H7 (cell line): ENCODE measurements around the gene CD84. TPM values are rescaled to one million over a fixed set of nuclear protein-coding genes. Genes with fewer than 3 reads are reported as not detected.
"Not testable (repeated sequence)": the region's sequence is repeated elsewhere in the genome, so short reads cannot be mapped to it uniquely, and the experiment has no call there.

Source experiments
- DNase-seq: peaks from one replicate; pipeline ENCODE4 v3.0.0; 2012
- H3K27me3 ChIP-seq: 2 replicates; pipeline ENCODE4 v1.6.0; 2011; ENCODE audit warnings: mild to moderate bottlenecking, low read length; ENCODE audit not compliant: control insufficient read depth, insufficient read depth
- H3K36me3 ChIP-seq: replicated peaks from 2 replicates; pipeline ENCODE4 v1.5.1; 2011; ENCODE audit warnings: low read length; ENCODE audit not compliant: control insufficient read depth, insufficient read depth
- H3K4me3 ChIP-seq: 2 replicates; pipeline ENCODE4 v1.5.1; 2011; ENCODE audit warnings: low read depth, mild to moderate bottlenecking, control low read depth, low read length, moderate library complexity; ENCODE audit not compliant: insufficient read depth
- total RNA-seq: library from RNA; depleted of rRNA; stranded (reverse); fragments of >200 nt; shearing (Covaris generic); gene quantifications from 2 replicates; pipeline ENCODE4 v1.2.3, GENCODE V29; 2014

CD84 gene
- total RNA-seq, 1 experiment from 2014 or later = not detected

- Histone ChIP-seq H3K36me3 (no peaks in the 10 kb centered on the region), H3K27me3 (no peaks in the 10 kb centered on the region), H3K4me3 (no peak overlapping the region)
- DNase-seq = no peak
Measured at GRCh38 chr1:160605205-160605604, 25.9 kb upstream of the CD84 start.

- H3K36me3 ChIP-seq = no peaks in the 10 kb centered on the region
- no peak for DNase-seq
- H3K4me3 ChIP-seq = no peak overlapping the region
- no peaks in the 10 kb centered on the region for H3K27me3 ChIP-seq
Measured at GRCh38 chr1:160597705-160598104, 18.4 kb upstream of the CD84 start.

- DNase-seq = no peak
- Histone ChIP-seq H3K36me3 (no peaks in the 10 kb centered on the region), H3K4me3 (no peak overlapping the region), H3K27me3 (no peaks in the 10 kb centered on the region)
Measured at GRCh38 chr1:160597051-160597450, 17.8 kb upstream of the CD84 start.

- Histone ChIP-seq H3K27me3 (no peaks in the 10 kb centered on the region), H3K36me3 (no peaks in the 10 kb centered on the region), H3K4me3 (no peak overlapping the region)
- DNase-seq = no peak
Measured at GRCh38 chr1:160590488-160590887, 11.2 kb upstream of the CD84 start.

- no peaks in the 10 kb centered on the region for H3K36me3 ChIP-seq
- H3K27me3 ChIP-seq = no peaks in the 10 kb centered on the region
- DNase-seq = no peak
- no peak overlapping the region for H3K4me3 ChIP-seq
Measured at GRCh38 chr1:160588468-160588867, 9.2 kb upstream of the CD84 start.

- Histone ChIP-seq H3K36me3 (no peaks in the 10 kb centered on the region), H3K27me3 (no peaks in the 10 kb centered on the region), H3K4me3 (no peak overlapping the region)
- no peak for DNase-seq
Measured at GRCh38 chr1:160584784-160585183, 5.5 kb upstream of the CD84 start.

- not testable (repeated sequence) for DNase-seq, H3K4me3 ChIP-seq, H3K36me3 ChIP-seq, H3K27me3 ChIP-seq
Measured at GRCh38 chr1:160582976-160583375, 3.7 kb upstream of the CD84 start.

GRCh38 chr1:160581961-160582360 lies 2.7 kb upstream of the CD84 start:
- no peak for DNase-seq
- no peaks in the 10 kb centered on the region for H3K27me3 ChIP-seq
- no peak overlapping the region for H3K4me3 ChIP-seq
- H3K36me3 ChIP-seq = no peaks in the 10 kb centered on the region

GRCh38 chr1:160580221-160580812 lies 1.0 kb upstream of the CD84 start:
- Histone ChIP-seq H3K4me3 (no peak overlapping the region), H3K27me3 (no peaks in the 10 kb centered on the region), H3K36me3 (no peaks in the 10 kb centered on the region)
- no peak for DNase-seq

GRCh38 chr1:160578525-160579191 lies 638 bp downstream of the CD84 start:
- Histone ChIP-seq H3K27me3 (no peaks in the 10 kb centered on the region), H3K36me3 (no peaks in the 10 kb centered on the region), H3K4me3 (no peak overlapping the region)
- no peak for DNase-seq

GRCh38 chr1:160578175-160578524 lies 1.1 kb downstream of the CD84 start:
- H3K27me3 ChIP-seq = no peaks in the 10 kb centered on the region
- DNase-seq = no peak
- H3K36me3 ChIP-seq = no peaks in the 10 kb centered on the region
- no peak overlapping the region for H3K4me3 ChIP-seq

- Histone ChIP-seq H3K4me3 (no peak overlapping the region), H3K27me3 (no peaks in the 10 kb centered on the region), H3K36me3 (no peaks in the 10 kb centered on the region)
- no peak for DNase-seq
Measured at GRCh38 chr1:160577671-160578070, 1.6 kb downstream of the CD84 start.

- Histone ChIP-seq H3K27me3 (no peaks in the 10 kb centered on the region), H3K4me3 (no peak overlapping the region), H3K36me3 (no peaks in the 10 kb centered on the region)
- no peak for DNase-seq
Measured at GRCh38 chr1:160576884-160577283, 2.4 kb downstream of the CD84 start.

- no peaks in the 10 kb centered on the region for H3K36me3 ChIP-seq
- DNase-seq = no peak
- no peaks in the 10 kb centered on the region for H3K27me3 ChIP-seq
- H3K4me3 ChIP-seq = no peak overlapping the region
Measured at GRCh38 chr1:160576390-160576789, 2.9 kb downstream of the CD84 start.

GRCh38 chr1:160575112-160575664 lies 4.1 kb downstream of the CD84 start:
- H3K36me3 ChIP-seq = no peaks in the 10 kb centered on the region

More at GRCh38 chr1:160575112-160575664, 4.1 kb downstream of the CD84 start:
- Histone ChIP-seq H3K4me3 (no peak overlapping the region), H3K27me3 (no peaks in the 10 kb centered on the region)
- DNase-seq = no peak
